HEK293 (cell line): Measurements from ENCODE around the gene ALKBH4.
A peak's percentile ranks its signal among the peaks of the same experiment; 100 is the strongest.

Experiments
- CTCF ChIA-PET: fragments of 350-600 bp; formaldehyde crosslinking; extraction: SDS; loops from one replicate; lab custom pipeline; 2021; ENCODE audit warnings: antibody characterized with exemption; lab: Yijun Ruan, JAX
- POLR2A ChIA-PET: fragments of 300-600 bp; formaldehyde crosslinking; extraction: SDS; loops from one replicate; lab custom pipeline; 2020; ENCODE audit warnings: antibody characterized with exemption, inconsistent platforms; lab: Yijun Ruan, JAX
- H3K27ac ChIP-seq: fragments of 200-500 bp; sonication (Bioruptor generic); 2 replicates; pipeline ENCODE4 v1.5.1; 2014; ENCODE audit warnings: low read depth, low read length, control low read depth, inconsistent platforms; ENCODE audit errors: extremely low read depth
- H3K36me3 ChIP-seq, 2 experiments: fragments of 200-500 bp in 1 of 2; sonication (Bioruptor generic) in 1 of 2; 1 replicate in 1 of 2; 2 replicates in 1 of 2; pipeline ENCODE4 v1.5.1; 2014 to 2017; ENCODE audit warnings: inconsistent platforms in 2 of 2, low read length in 2 of 2; ENCODE audit not compliant: control insufficient read depth in 2 of 2, insufficient read depth in 1 of 2
- H3K4me1 ChIP-seq: fragments of 200-500 bp; sonication (Bioruptor generic); 2 replicates; pipeline ENCODE4 v1.5.1; 2014; ENCODE audit warnings: mild to moderate bottlenecking, low read length, inconsistent platforms; ENCODE audit not compliant: control insufficient read depth, insufficient read depth
- H3K4me3 ChIP-seq: 2 replicates; pipeline ENCODE4 v1.5.1; 2011; ENCODE audit warnings: low read depth, mild to moderate bottlenecking, control low read depth, low read length, moderate library complexity
- H3K9me3 ChIP-seq: fragments of 200-500 bp; sonication (Bioruptor generic); 2 replicates; pipeline ENCODE4 v1.5.1; 2014; ENCODE audit warnings: low read depth, low read length, inconsistent platforms; ENCODE audit not compliant: control insufficient read depth, insufficient read depth
- BCL6B ChIP-seq: fragments of 450-650 bp; formaldehyde crosslinking; IDR thresholded peaks from 2 replicates; pipeline ENCODE4 v1.5.1; 2017; ENCODE audit warnings: missing biosample characterization, missing genetic modification characterization
- KLF9 ChIP-seq: fragments of 450-650 bp; formaldehyde crosslinking; IDR thresholded peaks from 2 replicates; pipeline ENCODE4 v1.5.1; 2016; ENCODE audit warnings: missing biosample characterization, missing genetic modification characterization, low read depth
- PBX3 ChIP-seq: sonication (generic); formaldehyde crosslinking; IDR thresholded peaks from 2 replicates; pipeline ENCODE4 v1.8.1; 2022; ENCODE audit warnings: mild to moderate bottlenecking, moderate library complexity, missing genetic modification reagents
- SP3 ChIP-seq: fragments of 450-650 bp; formaldehyde crosslinking; IDR thresholded peaks from 2 replicates; pipeline ENCODE4 v1.5.1; 2016; ENCODE audit warnings: missing biosample characterization, missing genetic modification characterization
- ZBTB1 ChIP-seq: fragments of 450-650 bp; formaldehyde crosslinking; IDR thresholded peaks from 2 replicates; pipeline ENCODE4 v1.5.1; 2016; ENCODE audit warnings: missing biosample characterization, missing genetic modification characterization
- ZBTB21 ChIP-seq: fragments of 450-650 bp; formaldehyde crosslinking; IDR thresholded peaks from 2 replicates; pipeline ENCODE4 v1.5.1; 2017; ENCODE audit warnings: missing biosample characterization, missing genetic modification characterization
- ZFP3 ChIP-seq: fragments of 450-650 bp; formaldehyde crosslinking; IDR thresholded peaks from 2 replicates; pipeline ENCODE4 v1.5.1; 2016; ENCODE audit warnings: low read depth, missing biosample characterization, missing genetic modification characterization
- ZNF350 ChIP-seq: fragments of 450-650 bp; formaldehyde crosslinking; IDR thresholded peaks from 2 replicates; pipeline ENCODE4 v1.5.0; 2017; ENCODE audit warnings: missing biosample characterization, mild to moderate bottlenecking, missing genetic modification characterization
- ZNF510 ChIP-seq: fragments of 450-650 bp; formaldehyde crosslinking; IDR thresholded peaks from 2 replicates; pipeline ENCODE4 v1.5.1; 2018; ENCODE audit warnings: mild to moderate bottlenecking, missing genetic modification characterization, missing biosample characterization; ENCODE audit not compliant: insufficient replicate concordance
- ZNF521 ChIP-seq: fragments of 450-650 bp; formaldehyde crosslinking; IDR thresholded peaks from 2 replicates; pipeline ENCODE4 v1.5.1; 2017; ENCODE audit warnings: missing biosample characterization, mild to moderate bottlenecking, missing genetic modification characterization
- ZNF600 ChIP-seq: fragments of 450-650 bp; formaldehyde crosslinking; IDR thresholded peaks from 2 replicates; pipeline ENCODE4 v1.5.1; 2016; ENCODE audit warnings: missing biosample characterization, missing genetic modification characterization
- ZNF629 ChIP-seq: fragments of 450-650 bp; formaldehyde crosslinking; IDR thresholded peaks from 2 replicates; pipeline ENCODE4 v1.5.1; 2017; ENCODE audit warnings: missing biosample characterization, missing genetic modification characterization
- ZNF670 ChIP-seq: fragments of 450-650 bp; formaldehyde crosslinking; IDR thresholded peaks from 2 replicates; pipeline ENCODE4 v1.5.1; 2016; ENCODE audit warnings: missing biosample characterization, missing genetic modification characterization, low read depth
- ZNF792 ChIP-seq: fragments of 450-650 bp; formaldehyde crosslinking; IDR thresholded peaks from 2 replicates; pipeline ENCODE4 v1.5.1; 2016; ENCODE audit warnings: missing biosample characterization, missing genetic modification characterization
- TF ChIP-seq, protein P1 (sequence below): fragments of 450-650 bp; formaldehyde crosslinking; IDR thresholded peaks from 2 replicates; pipeline ENCODE4 v1.5.1; 2016; ENCODE audit warnings: missing biosample characterization, missing genetic modification characterization
- TF ChIP-seq, protein P2 (sequence below): fragments of 450-650 bp; formaldehyde crosslinking; IDR thresholded peaks from 2 replicates; pipeline ENCODE4 v1.5.1; 2016; ENCODE audit warnings: missing biosample characterization, missing genetic modification characterization
- TF ChIP-seq, protein P3 (sequence below): fragments of 450-650 bp; formaldehyde crosslinking; IDR thresholded peaks from 2 replicates; pipeline ENCODE4 v1.5.1; 2017; ENCODE audit warnings: missing biosample characterization, missing genetic modification characterization

The ALKBH4 gene

GRCh38 chr7:102468478-102469350 is 4.1 kb upstream of the ALKBH4 start:
- Histone ChIP-seq H3K9me3 (no peaks in the 10 kb centered on the region), H3K4me1 (no peaks in the 10 kb centered on the region; the same call in 1 of the 2 replicates), H3K27ac (no peak overlapping the region), H3K36me3 (peaks cover 0 to 54% of the 10 kb centered on the region in 2 experiments; a peak in 2 of 3 replicates), H3K4me3 (no peak overlapping the region)
- POLR2A ChIA-PET = no interaction called here
- CTCF ChIA-PET = interaction anchor here (0.6 to 1.5 kb wide), 2 partner anchors 12 to 14 kb away, joined by 3 to 10 read pairs; no protein-coding TSS in a partner anchor
- no peak for TF ChIP-seq ZBTB1 (tag by site-specific recombination)
- TF ChIP-seq ZNF600 (tag by site-specific recombination) = peak; percentile 60; the same call in 1 of the 2 replicates
- no peak for TF ChIP-seq KLF9
- no peak for TF ChIP-seq ZBTB21 (tag by site-specific recombination)

GRCh38 chr7:102467581-102468477 is 3.2 kb upstream of the ALKBH4 start:
- Histone ChIP-seq H3K4me3 (no peak overlapping the region), H3K4me1 (no peaks in the 10 kb centered on the region; the same call in 1 of the 2 replicates), H3K9me3 (no peaks in the 10 kb centered on the region), H3K36me3 (peaks cover 0 to 45% of the 10 kb centered on the region in 2 experiments; a peak in 2 of 3 replicates), H3K27ac (no peak overlapping the region)
- POLR2A ChIA-PET = interaction anchor here (0.6 to 0.9 kb wide), 2 partner anchors 104 to 929 kb away, joined by 3 read pairs; no protein-coding TSS in a partner anchor
- no peak for TF ChIP-seq ZNF350 (tag by site-specific recombination)
- no peak for TF ChIP-seq ZNF510
- no peak for TF ChIP-seq SP3 (tag by site-specific recombination)
- TF ChIP-seq ZFP3 (tag by site-specific recombination) = no peak
- TF ChIP-seq ZNF670 (tag by site-specific recombination) = no peak
- TF ChIP-seq, protein P1, sequence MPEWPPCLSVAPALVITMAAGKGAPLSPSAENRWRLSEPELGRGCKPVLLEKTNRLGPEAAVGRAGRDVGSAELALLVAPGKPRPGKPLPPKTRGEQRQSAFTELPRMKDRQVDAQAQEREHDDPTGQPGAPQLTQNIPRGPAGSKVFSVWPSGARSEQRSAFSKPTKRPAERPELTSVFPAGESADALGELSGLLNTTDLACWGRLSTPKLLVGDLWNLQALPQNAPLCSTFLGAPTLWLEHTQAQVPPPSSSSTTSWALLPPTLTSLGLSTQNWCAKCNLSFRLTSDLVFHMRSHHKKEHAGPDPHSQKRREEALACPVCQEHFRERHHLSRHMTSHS (tag by site-specific recombination) = no peak
- no peak for TF ChIP-seq ZNF629
- no peak for TF ChIP-seq BCL6B (tag by site-specific recombination)
- no peak for TF ChIP-seq PBX3 (CRISPR knock-in tag)
- TF ChIP-seq ZNF792 (tag by site-specific recombination) = no peak
- no peak for TF ChIP-seq ZNF521 (tag by site-specific recombination)
- TF ChIP-seq, protein P2, sequence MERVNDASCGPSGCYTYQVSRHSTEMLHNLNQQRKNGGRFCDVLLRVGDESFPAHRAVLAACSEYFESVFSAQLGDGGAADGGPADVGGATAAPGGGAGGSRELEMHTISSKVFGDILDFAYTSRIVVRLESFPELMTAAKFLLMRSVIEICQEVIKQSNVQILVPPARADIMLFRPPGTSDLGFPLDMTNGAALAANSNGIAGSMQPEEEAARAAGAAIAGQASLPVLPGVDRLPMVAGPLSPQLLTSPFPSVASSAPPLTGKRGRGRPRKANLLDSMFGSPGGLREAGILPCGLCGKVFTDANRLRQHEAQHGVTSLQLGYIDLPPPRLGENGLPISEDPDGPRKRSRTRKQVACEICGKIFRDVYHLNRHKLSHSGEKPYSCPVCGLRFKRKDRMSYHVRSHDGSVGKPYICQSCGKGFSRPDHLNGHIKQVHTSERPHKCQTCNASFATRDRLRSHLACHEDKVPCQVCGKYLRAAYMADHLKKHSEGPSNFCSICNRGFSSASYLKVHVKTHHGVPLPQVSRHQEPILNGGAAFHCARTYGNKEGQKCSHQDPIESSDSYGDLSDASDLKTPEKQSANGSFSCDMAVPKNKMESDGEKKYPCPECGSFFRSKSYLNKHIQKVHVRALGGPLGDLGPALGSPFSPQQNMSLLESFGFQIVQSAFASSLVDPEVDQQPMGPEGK (tag by site-specific recombination) = no peak
- TF ChIP-seq, protein P3, sequence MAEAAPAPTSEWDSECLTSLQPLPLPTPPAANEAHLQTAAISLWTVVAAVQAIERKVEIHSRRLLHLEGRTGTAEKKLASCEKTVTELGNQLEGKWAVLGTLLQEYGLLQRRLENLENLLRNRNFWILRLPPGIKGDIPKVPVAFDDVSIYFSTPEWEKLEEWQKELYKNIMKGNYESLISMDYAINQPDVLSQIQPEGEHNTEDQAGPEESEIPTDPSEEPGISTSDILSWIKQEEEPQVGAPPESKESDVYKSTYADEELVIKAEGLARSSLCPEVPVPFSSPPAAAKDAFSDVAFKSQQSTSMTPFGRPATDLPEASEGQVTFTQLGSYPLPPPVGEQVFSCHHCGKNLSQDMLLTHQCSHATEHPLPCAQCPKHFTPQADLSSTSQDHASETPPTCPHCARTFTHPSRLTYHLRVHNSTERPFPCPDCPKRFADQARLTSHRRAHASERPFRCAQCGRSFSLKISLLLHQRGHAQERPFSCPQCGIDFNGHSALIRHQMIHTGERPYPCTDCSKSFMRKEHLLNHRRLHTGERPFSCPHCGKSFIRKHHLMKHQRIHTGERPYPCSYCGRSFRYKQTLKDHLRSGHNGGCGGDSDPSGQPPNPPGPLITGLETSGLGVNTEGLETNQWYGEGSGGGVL (tag by site-specific recombination) = no peak
- CTCF ChIA-PET = interaction anchor here (0.6 to 1.5 kb wide), 6 partner anchors 11 to 67 kb away, joined by 3 to 10 read pairs (median 3); no protein-coding TSS in a partner anchor
